Mammary epithelial cell (primary cell): Measurements from ENCODE around the gene KCNG2.

ENCODE experiments used
- EZH2 ChIP-seq: IDR thresholded peaks from 2 replicates; pipeline ENCODE4 v1.6.1; 2012; ENCODE audit warnings: low read length, inconsistent platforms, borderline replicate concordance
- TF ChIP-seq, protein P1 (sequence below), 2 donors: IDR thresholded peaks in 1 of 2; conservative IDR thresholded peaks in 1 of 2; 2 replicates each; pipeline ENCODE4 v1.5.1; 2011 to 2012; ENCODE audit warnings: inconsistent platforms in 2 of 2, low read length in 2 of 2, mild to moderate bottlenecking in 2 of 2, control low read depth in 1 of 2, low read depth in 1 of 2; ENCODE audit not compliant: insufficient read depth in 1 of 2; ENCODE audit errors: extremely low read depth in 1 of 2

DNA sequence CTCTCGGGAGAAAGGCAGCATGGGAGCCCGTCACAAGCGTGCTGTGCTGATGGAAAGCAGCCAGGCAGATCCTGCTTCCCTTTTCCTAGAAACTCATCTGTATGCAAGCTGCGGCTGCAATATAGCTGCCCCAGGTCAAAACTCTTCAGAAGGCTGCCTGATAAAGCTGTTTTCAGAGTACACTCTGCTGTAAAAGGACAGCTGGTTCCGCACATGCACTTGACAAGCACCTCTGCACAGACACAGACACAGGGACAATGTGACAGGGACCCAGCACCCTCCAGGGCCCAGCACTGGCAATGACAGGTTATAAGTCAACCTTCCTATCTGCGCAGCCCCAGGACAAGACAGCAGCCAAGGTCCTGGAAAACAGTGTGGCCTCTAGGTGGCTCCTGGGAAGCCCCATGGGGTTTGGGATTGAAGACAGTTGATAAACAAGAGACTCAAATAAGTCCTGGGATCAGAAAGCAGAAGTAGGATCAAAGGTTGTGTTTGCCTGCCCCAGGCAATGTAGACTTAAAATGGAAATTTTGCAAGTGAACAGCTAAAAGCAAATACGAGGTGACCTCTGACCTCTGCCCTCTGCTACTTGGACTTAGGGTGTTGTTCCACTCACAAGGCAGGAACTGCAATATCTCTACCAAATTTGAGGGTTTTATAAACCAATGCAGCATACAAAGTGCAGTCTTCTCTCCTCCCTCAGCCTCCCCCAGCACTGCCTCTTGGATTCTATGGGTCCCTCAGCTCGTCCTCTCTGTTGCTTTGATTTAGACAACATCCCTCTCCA lies 136.8 kb downstream of the KCNG2 start:
- TF ChIP-seq, protein P1, sequence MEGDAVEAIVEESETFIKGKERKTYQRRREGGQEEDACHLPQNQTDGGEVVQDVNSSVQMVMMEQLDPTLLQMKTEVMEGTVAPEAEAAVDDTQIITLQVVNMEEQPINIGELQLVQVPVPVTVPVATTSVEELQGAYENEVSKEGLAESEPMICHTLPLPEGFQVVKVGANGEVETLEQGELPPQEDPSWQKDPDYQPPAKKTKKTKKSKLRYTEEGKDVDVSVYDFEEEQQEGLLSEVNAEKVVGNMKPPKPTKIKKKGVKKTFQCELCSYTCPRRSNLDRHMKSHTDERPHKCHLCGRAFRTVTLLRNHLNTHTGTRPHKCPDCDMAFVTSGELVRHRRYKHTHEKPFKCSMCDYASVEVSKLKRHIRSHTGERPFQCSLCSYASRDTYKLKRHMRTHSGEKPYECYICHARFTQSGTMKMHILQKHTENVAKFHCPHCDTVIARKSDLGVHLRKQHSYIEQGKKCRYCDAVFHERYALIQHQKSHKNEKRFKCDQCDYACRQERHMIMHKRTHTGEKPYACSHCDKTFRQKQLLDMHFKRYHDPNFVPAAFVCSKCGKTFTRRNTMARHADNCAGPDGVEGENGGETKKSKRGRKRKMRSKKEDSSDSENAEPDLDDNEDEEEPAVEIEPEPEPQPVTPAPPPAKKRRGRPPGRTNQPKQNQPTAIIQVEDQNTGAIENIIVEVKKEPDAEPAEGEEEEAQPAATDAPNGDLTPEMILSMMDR (conservative IDR thresholded peaks at IDR 0.05 in 1 of 2, IDR thresholded peaks at IDR 0.05 in 1 of 2; ENCODE audit: extremely low read depth in 1 of 2, insufficient read depth in 1 of 2, low read depth in 1 of 2, low read length in 2 of 2): no peak
- TF ChIP-seq EZH2: no peak
